ENCODE measurements around the gene BBS9. TPM values are rescaled to one million over a fixed set of nuclear protein-coding genes. Genes with fewer than 3 reads are reported as not detected.

Gene BBS9
- total and polyA plus RNA-seq, 2 donors from 2014 or later = 9.0 to 23.4 TPM

DNA sequence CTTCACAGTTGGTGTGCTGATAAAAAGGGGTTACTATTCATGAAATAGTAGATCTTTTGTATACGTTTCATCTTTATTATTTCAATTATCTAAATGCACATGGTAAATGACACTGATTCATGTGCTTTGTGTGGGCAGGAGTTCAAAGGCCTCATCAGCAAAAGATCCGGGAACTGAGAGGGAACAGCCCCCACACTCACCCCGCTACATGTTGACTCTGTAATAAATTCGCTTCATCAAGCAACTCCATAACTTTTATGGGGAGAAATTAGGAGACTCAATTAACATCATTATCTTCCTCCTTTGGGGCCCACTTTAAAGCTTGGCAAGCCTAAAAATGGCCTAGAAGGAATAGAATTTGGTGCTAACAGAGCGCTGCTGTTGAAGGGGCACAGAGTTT lies 525.3 kb downstream of the BBS9 start:
- no peak overlapping the region for H3K27ac ChIP-seq (ENCODE audit: low read depth in 2 of 2, low read length in 2 of 2)
- intact Hi-C loops (cut with DNase I) = no loop called here
- DNase-seq (peak in 4 of 5 donors; percentile 61 to 85 (median 75)), FAIRE-seq (no peak)
- no peak overlapping the region for H3K9ac ChIP-seq (ENCODE audit: low read length in 3 of 3)
- H3K4me1 ChIP-seq (ENCODE audit: control insufficient read depth in 2 of 3, insufficient read depth in 2 of 3, low read depth in 1 of 3, low read length in 3 of 3) = peaks cover 0 to 3% (median 0%) of the 10 kb centered on the region in 3 donors
- TF ChIP-seq, protein P1, sequence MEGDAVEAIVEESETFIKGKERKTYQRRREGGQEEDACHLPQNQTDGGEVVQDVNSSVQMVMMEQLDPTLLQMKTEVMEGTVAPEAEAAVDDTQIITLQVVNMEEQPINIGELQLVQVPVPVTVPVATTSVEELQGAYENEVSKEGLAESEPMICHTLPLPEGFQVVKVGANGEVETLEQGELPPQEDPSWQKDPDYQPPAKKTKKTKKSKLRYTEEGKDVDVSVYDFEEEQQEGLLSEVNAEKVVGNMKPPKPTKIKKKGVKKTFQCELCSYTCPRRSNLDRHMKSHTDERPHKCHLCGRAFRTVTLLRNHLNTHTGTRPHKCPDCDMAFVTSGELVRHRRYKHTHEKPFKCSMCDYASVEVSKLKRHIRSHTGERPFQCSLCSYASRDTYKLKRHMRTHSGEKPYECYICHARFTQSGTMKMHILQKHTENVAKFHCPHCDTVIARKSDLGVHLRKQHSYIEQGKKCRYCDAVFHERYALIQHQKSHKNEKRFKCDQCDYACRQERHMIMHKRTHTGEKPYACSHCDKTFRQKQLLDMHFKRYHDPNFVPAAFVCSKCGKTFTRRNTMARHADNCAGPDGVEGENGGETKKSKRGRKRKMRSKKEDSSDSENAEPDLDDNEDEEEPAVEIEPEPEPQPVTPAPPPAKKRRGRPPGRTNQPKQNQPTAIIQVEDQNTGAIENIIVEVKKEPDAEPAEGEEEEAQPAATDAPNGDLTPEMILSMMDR (IDR thresholded peaks at IDR 0.05; ENCODE audit: borderline replicate concordance, extremely low read depth, insufficient read depth) = no peak
- H3K4me3 ChIP-seq (ENCODE audit: low read length in 3 of 3) = no peak overlapping the region
- no peaks in the 10 kb centered on the region for H3K9me3 ChIP-seq (ENCODE audit: control insufficient read depth in 2 of 3, insufficient read depth in 1 of 3, low read length in 3 of 3)
- H3K27me3 ChIP-seq (ENCODE audit: control insufficient read depth, insufficient read depth, low read length) = no peaks in the 10 kb centered on the region
- no peaks in the 10 kb centered on the region for H3K36me3 ChIP-seq (ENCODE audit: control insufficient read depth in 2 of 3, insufficient read depth in 3 of 3, low read length in 3 of 3)

Other genes starting within 250 kb of the BBS9 start
- 34.0 TPM for gene KBTBD2, start 237.8 kb upstream of the BBS9 start, total RNA-seq
- 12.1 TPM for gene KBTBD2, start 237.8 kb upstream of the BBS9 start, polyA plus RNA-seq (ENCODE audit: insufficient read depth, low read depth, low replicate concordance)
- gene FKBP9, start 172.1 kb upstream of the BBS9 start, total RNA-seq = 109 TPM
- 55.1 TPM for gene FKBP9, start 172.1 kb upstream of the BBS9 start, polyA plus RNA-seq (ENCODE audit: insufficient read depth, low read depth, low replicate concordance)
- 29.0 TPM for gene NT5C3A, start 66.8 kb upstream of the BBS9 start, total RNA-seq
- 22.2 TPM for gene NT5C3A, start 66.8 kb upstream of the BBS9 start, polyA plus RNA-seq (ENCODE audit: insufficient read depth, low read depth, low replicate concordance)
- 11.3 TPM for gene RP9, start 20.2 kb upstream of the BBS9 start, total RNA-seq
- gene RP9, start 20.2 kb upstream of the BBS9 start, polyA plus RNA-seq (ENCODE audit: insufficient read depth, low read depth, low replicate concordance) = 26.1 TPM

Data from kidney (tissue), 14 donors.